GM18498 (cell line): Measurements from ENCODE around the gene IQCE.

Source experiments
- ATAC-seq: cut with Tn5 transposase; IDR thresholded peaks from one replicate; pipeline ENCODE4 v1.9.1; 2021; ENCODE audit warnings: mild to moderate bottlenecking, moderate library complexity; ENCODE audit not compliant: unreplicated experiment

The IQCE gene

DNA sequence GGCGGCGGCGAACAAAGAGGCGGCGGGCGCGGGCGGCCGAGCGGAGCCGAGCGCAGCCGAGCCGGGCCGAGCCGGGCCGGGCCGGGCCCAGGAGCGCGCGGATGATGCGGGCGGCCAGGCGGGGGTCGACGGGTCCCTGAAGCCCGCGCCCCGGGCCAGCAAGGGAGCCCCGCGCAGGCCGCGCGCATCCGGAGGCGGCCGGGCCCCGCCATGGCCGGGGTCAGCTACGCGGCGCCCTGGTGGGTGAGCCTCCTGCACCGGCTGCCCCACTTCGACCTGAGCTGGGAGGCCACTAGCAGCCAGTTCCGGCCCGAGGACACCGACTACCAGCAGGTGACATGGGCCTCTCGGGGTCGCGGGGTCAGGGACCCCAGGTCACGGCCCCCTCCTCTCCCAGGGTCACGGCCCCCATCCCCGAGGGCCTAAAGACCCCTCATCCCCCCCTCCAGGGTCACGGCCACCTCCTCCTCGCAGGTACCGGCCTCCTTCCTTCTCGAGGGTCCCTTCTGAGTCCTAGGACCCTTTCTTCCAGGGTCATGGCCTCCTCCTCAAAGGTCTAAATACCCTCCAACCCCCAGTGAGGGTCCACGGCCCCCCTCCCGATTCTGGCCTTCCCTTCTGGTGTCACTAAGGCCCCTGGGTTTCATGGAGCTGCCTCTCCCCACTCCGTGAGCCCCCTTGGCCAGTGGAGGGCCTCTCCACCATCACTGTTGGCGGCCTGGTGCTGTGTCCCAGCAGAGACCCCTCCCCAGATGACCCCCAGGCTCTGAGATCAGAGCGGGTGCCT lies 73.4 kb downstream of the IQCE start, which contains the start of gene TTYH3:
Gene TTYH3 (plus strand): TSS at position 41 of the 787 bp plus-strand sequence. CDS start 170 bp downstream, at position 211.
- peak; percentile 51 for ATAC-seq

GRCh38 chr7:2632733-2633537 lies 74.2 kb downstream of the IQCE start:
- peak; percentile 17 for ATAC-seq

- ATAC-seq, result no peak
Measured at GRCh38 chr7:2633538-2634266, 74.9 kb downstream of the IQCE start.

DNA sequence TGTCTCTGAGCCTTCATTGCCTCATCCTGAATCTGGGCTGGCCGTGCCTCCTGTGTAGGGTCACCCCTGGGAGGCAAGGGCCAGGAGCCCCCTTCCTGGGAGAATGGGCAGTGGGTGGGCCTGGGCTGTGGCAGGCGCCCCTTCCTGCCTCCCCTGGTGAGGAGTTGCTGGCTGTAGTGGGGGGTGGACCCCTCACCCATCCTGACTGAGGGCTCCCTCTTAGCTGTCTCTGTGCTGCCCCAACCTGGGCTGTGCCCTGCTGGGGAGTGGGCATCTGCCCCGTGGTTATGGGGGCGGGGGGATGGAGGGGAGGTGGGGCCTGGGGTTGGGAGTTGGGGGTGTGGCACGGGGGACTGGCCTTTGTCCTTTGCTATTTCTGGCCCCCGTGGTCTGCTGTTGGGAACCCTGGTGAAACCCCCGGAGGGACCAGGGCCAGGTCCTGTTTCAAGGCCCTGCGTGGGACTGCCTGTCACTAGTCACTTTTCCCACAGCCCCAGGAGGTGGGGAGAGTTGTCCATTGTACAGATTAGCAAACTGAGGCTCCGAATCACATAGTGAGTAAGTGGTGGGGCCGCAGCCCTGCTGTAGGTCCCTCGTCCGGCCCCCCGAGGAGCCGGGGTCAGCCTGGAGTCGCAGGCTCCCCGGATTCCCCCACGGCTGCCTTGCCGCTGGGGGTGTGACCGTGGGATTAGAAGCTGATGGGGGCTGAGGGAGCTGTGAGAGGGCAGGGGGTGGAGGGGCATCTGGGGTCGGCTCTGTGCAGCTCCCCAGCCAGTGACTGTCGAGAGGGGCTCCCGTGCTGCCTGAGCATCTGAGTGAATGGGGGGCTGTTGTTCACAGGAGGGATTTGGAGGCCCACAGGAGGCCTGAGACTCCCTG lies 75.7 kb downstream of the IQCE start:
- ATAC-seq, result no peak

DNA sequence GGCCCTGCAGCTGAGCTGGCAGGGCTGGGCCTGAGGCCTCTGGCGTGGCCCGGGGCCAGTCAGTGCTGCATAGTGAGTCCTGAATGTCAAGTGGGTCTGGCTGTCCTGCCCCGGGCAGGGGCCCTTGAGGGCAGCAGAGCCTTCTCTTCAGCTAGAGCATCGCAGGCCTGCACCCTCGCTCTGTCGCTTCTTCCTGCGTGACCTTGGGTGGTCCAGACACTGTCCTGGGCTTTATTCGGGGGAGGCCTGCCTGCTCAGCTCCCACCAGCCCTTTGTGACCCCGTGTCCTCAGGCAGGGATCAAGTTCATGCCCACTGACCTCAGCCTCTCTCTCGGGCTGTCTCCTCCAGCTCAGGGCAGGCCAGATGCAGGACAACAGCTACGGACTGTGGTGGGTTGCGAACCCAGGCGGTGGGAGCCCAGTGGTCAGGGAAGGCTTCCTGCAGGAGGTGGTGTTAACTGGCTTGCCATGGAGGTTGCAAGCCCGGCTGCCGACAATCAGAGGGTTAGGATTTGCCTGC lies 76.4 kb downstream of the IQCE start:
- ATAC-seq, result no peak

DNA sequence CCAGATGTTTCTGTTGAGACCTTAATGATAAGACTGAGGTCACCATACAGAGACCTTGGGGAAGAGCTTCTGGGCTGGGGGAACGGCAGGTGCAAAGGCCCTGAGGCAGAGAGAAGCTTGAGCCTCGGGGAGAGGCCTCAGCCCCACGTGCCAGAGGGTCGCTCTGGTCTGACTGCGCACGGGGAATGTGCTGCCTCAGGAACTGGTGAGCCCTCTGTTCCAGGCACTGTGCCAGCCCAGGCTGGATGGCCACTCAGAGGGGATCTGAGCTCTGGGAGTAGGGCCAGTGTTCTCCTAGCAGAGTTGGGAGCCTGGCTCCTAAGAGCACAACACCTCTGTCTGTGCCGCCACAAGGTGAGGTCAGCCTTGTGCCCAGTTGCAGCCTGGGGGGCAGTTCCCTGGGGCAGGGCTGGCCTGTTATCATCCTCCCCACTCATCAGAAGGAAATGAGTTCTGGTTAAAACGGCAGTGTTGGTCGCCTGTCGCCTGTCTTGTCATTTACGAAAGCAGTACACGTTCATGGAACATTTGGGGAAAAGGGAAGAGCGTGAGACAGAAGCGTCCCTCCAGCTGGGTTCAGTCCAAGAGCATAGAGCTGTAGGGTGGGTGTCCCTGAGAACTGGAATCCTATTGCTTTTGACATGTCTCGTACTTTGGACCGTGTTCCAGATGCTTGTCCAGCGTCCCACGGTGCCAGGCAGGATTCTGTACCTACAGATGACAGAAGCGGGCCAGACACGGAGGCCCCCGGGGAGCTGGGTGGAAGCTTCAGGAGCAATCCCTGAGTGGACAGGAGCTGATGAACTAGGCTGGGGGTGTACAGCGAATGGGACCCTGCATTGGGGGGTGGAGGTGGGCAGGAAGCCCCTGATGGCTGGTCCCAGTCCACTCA lies 77.3 kb downstream of the IQCE start:
- ATAC-seq, result no peak

DNA sequence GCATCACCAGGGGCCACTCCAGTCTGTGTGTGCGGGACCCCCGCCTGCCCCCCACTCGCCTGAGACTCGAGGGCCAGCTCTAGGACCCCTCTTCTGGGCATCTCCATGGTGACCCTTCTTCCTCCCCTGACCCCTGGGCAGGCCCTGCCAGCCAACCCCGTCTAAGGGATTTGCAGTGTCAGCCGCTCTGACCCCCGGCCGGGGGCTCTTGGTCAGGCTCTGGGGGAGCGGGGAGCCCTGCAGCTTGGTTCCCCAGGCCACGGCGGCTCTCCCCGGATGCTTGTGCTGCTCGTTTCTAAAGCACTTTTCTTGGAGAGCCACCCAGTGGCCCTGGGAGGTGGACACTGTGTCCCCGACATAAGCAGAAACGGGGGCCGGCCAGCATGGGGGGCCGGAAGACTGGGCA lies 78.3 kb downstream of the IQCE start:
- ATAC-seq, result no peak

GRCh38 chr7:2637505-2638223 lies 78.9 kb downstream of the IQCE start:
- no peak for ATAC-seq

GRCh38 chr7:2638224-2638991 lies 79.6 kb downstream of the IQCE start:
- ATAC-seq, result no peak

GRCh38 chr7:2639181-2639681 lies 80.5 kb downstream of the IQCE start:
- ATAC-seq, result no peak

DNA sequence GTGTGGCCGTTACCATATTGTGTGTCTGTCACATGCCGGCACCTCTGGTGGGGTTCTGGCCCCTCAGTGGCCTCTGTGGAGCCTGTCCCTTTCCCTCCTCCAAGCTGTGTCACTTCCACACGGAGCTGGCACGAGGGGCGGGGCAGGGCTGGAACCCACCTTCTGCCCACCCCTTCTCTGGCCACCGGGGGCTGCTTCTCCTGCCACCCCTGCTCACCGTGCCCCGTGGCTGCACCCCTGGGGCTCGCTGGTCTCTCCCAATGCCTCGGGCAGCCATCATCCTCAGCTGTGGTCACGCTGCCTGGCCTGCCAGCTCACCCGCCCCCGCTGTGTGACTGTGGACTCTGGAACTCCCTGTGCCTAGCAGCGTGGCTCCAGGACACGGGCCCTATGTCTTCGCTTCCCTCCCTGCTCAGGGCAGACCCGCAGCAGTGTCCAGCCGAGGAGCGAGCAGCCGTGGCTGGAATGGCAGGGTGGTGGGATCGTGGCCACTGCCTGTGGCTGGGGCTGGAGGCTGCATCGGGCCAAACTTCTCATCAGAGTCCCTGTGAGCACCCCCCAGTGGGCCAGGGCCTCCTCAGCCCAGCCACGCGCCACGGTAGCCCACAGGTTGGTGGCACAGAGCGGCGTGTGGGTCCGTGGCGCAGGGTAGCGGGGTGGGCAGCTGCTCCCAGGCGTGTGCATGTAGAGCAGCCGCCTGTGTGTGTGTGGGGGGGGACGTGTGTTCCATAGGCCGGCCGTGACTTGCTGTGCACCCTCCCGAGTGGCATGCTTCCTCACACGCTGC lies 81.1 kb downstream of the IQCE start:
- no peak for ATAC-seq

GRCh38 chr7:2640482-2640830 lies 81.7 kb downstream of the IQCE start:
- no peak for ATAC-seq

- ATAC-seq, result no peak
Measured at GRCh38 chr7:2640846-2641316, 82.1 kb downstream of the IQCE start.

DNA sequence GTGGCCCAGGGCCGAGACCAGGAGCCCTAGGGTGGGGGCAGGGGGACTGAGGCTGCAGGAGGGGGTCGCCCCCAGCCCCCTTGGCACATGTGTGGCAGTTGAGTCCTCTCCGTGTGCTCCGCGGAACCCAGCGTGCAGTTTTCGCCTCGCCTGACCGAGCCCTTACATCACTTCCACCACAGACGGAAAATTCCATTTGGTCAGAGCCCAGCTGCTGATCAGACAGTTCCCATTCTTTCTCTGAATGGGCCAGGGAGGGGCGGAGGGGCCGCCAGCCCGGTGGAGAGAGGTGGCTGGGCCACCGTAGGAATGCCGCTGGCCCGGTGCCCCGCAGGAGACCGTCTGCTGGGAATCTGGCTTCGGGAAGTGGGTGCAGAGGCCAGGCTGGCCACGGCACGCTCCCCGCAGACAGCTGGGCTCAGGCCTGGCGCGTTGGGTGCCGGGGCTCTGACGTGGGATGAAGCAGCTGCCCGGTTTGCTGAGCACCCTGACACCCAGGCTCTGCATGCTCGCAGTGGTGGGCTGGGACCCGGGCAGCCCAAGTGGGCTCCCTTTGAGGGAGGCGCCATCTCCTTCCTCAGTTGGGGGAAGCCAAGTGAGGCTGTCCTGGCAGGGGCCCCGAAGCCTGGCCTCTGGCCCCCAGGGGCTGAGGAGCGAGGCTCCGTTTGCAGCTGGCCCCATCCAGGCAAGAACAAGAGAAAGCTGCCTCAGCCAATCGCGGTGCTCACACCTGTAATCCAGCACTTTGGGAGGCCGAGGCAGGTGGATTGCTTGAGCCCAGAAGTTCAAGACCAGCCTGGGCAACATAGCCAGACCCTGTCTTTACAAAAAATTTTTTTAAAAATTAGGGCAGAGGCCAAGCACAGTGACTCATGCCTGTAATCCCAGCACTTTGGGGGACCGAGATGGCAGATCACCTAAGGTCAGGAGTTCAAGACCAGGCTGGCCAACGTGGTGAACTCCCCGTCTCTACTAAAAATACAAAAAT lies 82.9 kb downstream of the IQCE start:
- ATAC-seq, result no peak

DNA sequence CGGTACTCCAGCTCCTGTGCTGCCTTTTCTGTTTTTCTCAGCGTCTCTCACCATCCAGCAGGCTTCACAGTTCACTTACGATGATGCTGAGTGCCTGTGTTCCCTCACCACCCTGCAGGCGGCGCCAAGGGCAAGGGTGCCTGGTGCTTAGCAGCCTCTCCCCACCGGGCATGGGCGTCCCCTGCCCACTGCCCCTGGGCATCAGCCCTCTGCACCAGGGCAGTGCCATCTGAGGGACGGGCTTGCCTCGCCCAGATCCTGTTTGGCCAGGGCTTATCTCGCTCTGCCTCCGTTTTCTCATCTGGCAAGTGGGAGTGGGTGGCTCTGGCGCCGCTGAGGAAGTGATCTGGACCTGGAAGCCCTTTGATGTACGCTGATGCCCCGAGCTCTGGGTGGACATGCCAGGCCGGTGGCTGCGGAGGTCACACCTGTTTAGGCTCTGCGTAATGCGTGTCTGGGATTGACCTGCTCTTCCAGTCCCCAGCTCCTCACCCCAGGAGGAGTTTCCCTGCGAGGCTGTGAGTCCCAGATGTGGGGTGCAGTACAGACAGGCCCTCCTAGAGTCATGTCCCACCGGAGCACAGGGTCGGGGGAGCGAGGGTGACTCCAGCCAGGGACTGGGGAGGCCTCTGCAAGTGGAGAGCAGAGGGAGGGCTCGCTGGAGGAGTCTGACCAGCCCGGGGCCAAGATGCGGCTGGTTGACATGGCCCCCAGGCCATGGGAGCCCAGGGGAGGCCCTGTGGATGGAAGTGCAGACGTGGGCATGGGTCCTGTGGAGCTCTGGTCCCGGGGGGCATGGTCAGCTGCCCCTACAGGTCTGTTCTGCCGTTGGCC lies 84.8 kb downstream of the IQCE start:
- no peak for ATAC-seq
